ENCODE results near the gene ZNF275.

Gene ZNF275

GRCh38 chrX:153375571-153375970, 41.6 kb downstream of the ZNF275 start:
- no peaks in the 10 kb centered on the region for H3K36me3 ChIP-seq
- H3K27me3 ChIP-seq = no peaks in the 10 kb centered on the region
- no peak for DNase-seq
- H3K27ac ChIP-seq = no peak overlapping the region
- no peaks in the 10 kb centered on the region for H3K9me3 ChIP-seq
- no peak for TF ChIP-seq CTCF (IDR thresholded peaks at IDR 0.05)
- no peak overlapping the region for H3K4me3 ChIP-seq
- H3K4me1 ChIP-seq = no peaks in the 10 kb centered on the region
- intact Hi-C loops (cut with DNase I; ENCODE audit: low total_unique reads) = no loop called here

GRCh38 chrX:153377727-153378126, 43.8 kb downstream of the ZNF275 start:
- H3K9me3 ChIP-seq = no peaks in the 10 kb centered on the region
- no peak for DNase-seq
- no peak overlapping the region for H3K4me3 ChIP-seq
- H3K27ac ChIP-seq = no peak overlapping the region
- no peaks in the 10 kb centered on the region for H3K36me3 ChIP-seq
- TF ChIP-seq CTCF (IDR thresholded peaks at IDR 0.05) = no peak
- intact Hi-C loops (cut with DNase I; ENCODE audit: low total_unique reads) = no loop called here
- H3K4me1 ChIP-seq = peaks cover 0 to 4% (median 0%) of the 10 kb centered on the region in 4 donors
- no peaks in the 10 kb centered on the region for H3K27me3 ChIP-seq

GRCh38 chrX:153378607-153379006, 44.7 kb downstream of the ZNF275 start:
- peaks cover 0 to 4% (median 0%) of the 10 kb centered on the region in 4 donors for H3K4me1 ChIP-seq
- DNase-seq = no peak
- TF ChIP-seq CTCF (IDR thresholded peaks at IDR 0.05) = no peak
- H3K27ac ChIP-seq = no peak overlapping the region
- no peaks in the 10 kb centered on the region for H3K27me3 ChIP-seq
- intact Hi-C loops (cut with DNase I; ENCODE audit: low total_unique reads) = no loop called here
- H3K36me3 ChIP-seq = no peaks in the 10 kb centered on the region
- H3K4me3 ChIP-seq = no peak overlapping the region
- H3K9me3 ChIP-seq = no peaks in the 10 kb centered on the region

- no peak for TF ChIP-seq CTCF (IDR thresholded peaks at IDR 0.05)
- Histone ChIP-seq H3K4me1 (peaks cover 0 to 4% (median 0%) of the 10 kb centered on the region in 4 donors), H3K36me3 (no peaks in the 10 kb centered on the region), H3K27ac (no peak overlapping the region), H3K9me3 (no peaks in the 10 kb centered on the region), H3K4me3 (no peak overlapping the region), H3K27me3 (no peaks in the 10 kb centered on the region)
- intact Hi-C loops (cut with DNase I; ENCODE audit: low total_unique reads) = no loop called here
- DNase-seq = no peak
These were observed 45.6 kb downstream of the ZNF275 start for GRCh38 chrX:153379508-153379907.

GRCh38 chrX:153379971-153380581, 46.1 kb downstream of the ZNF275 start:
- no peak for DNase-seq
- Histone ChIP-seq H3K27ac (no peak overlapping the region), H3K36me3 (no peaks in the 10 kb centered on the region), H3K4me1 (peaks cover 0 to 4% (median 0%) of the 10 kb centered on the region in 4 donors), H3K4me3 (no peak overlapping the region), H3K9me3 (no peaks in the 10 kb centered on the region), H3K27me3 (no peaks in the 10 kb centered on the region)
- intact Hi-C loops (cut with DNase I; ENCODE audit: low total_unique reads) = no loop called here
- no peak for TF ChIP-seq CTCF (IDR thresholded peaks at IDR 0.05)

GRCh38 chrX:153380691-153381090, 46.7 kb downstream of the ZNF275 start:
- Histone ChIP-seq H3K4me1 (peaks cover 0 to 4% (median 0%) of the 10 kb centered on the region in 4 donors), H3K27ac (no peak overlapping the region), H3K36me3 (no peaks in the 10 kb centered on the region), H3K9me3 (no peaks in the 10 kb centered on the region), H3K4me3 (no peak overlapping the region), H3K27me3 (no peaks in the 10 kb centered on the region)
- DNase-seq = peak in 1 of 2 donors; percentile 41
- intact Hi-C loops (cut with DNase I; ENCODE audit: low total_unique reads) = no loop called here
- no peak for TF ChIP-seq CTCF (IDR thresholded peaks at IDR 0.05)
